Retinal pigment epithelial cell (primary cell): ENCODE measurements around the gene LRRC23.

Source experiments
- DNase-seq: peaks from one replicate; pipeline ENCODE4 v3.0.0-alpha.2; 2010; ENCODE audit warnings: low read depth
- H3K4me3 ChIP-seq: 2 replicates; pipeline ENCODE4 v1.5.1; 2011; ENCODE audit warnings: mild to moderate bottlenecking, low read length, control low read depth, moderate library complexity
- TF ChIP-seq, protein P1 (sequence below): conservative IDR thresholded peaks from 2 replicates; pipeline ENCODE4 v1.5.1; 2011; ENCODE audit warnings: low read depth, low read length, control low read depth, inconsistent platforms

LRRC23 gene

DNA sequence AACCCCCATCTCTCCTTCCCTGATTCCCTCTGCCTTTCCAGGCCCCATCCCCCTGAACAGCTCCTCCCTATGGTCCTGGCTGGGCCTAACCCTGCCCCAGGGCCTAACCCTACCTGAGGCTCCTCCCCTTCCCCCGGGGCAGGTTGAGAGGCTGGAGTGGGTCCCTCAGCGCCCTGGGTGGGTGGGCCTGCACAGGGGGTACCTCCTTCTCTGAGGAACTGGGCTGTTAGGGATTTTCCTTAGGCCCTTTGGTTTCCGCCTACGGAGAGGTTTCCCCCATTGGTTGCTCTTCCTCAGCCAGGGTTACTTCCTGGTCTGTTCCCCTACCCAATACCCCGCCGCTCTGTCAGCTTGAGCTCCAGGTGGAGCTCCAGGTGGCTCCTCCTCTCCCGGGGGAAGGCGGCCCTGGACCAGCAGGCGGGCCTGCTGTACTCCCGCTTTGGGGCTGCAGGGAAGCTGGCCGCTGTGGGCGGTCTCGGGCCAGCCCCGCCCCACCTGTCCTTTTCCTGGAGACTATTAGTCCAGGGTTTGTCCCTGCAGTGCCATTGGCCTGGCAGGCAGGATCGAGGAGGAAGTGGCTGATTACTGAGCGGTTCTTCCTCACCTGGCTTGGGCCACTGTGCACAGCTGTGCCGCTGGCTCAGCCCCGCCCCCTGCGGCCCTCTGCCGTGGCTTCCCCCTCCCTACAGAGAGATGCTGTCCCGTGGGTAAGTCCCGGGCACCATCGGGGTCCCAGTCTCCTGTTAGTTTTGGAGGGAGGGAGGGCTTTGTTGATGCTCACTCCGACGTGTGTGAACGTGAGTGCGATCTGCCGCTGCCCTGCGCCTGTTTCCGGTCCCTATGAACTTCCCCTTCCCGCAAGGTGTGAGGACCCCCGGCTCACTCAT, 41.7 kb downstream of the LRRC23 start:
- TF ChIP-seq, protein P1, sequence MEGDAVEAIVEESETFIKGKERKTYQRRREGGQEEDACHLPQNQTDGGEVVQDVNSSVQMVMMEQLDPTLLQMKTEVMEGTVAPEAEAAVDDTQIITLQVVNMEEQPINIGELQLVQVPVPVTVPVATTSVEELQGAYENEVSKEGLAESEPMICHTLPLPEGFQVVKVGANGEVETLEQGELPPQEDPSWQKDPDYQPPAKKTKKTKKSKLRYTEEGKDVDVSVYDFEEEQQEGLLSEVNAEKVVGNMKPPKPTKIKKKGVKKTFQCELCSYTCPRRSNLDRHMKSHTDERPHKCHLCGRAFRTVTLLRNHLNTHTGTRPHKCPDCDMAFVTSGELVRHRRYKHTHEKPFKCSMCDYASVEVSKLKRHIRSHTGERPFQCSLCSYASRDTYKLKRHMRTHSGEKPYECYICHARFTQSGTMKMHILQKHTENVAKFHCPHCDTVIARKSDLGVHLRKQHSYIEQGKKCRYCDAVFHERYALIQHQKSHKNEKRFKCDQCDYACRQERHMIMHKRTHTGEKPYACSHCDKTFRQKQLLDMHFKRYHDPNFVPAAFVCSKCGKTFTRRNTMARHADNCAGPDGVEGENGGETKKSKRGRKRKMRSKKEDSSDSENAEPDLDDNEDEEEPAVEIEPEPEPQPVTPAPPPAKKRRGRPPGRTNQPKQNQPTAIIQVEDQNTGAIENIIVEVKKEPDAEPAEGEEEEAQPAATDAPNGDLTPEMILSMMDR, result no peak
- DNase-seq, result no peak
- H3K4me3 ChIP-seq, result peak overlapping the region; percentile 57

DNA sequence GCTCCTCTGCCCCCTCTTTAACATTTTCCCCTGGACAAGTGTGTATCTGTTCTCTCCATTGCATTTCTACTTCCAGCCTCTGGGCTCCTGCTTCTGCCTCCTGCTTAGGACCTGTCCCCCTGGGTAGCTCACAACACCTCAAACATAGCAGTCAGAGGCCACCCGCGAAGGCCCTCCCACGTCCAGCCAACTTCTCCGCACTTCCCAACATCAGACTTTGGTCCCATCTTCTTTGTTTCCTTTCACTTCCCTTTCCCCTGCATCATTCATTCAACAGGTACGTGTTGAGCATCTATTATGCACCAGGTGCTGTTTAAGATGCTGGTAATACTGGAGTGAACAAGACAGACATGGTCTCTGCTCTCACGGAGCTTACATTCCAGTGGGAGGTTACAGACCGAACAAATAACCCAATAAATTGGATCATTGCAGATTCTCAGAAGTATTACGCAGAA, 42.3 kb downstream of the LRRC23 start:
- TF ChIP-seq, protein P1, result no peak
- DNase-seq, result no peak
- H3K4me3 ChIP-seq, result peak overlapping the region; percentile 57

DNA sequence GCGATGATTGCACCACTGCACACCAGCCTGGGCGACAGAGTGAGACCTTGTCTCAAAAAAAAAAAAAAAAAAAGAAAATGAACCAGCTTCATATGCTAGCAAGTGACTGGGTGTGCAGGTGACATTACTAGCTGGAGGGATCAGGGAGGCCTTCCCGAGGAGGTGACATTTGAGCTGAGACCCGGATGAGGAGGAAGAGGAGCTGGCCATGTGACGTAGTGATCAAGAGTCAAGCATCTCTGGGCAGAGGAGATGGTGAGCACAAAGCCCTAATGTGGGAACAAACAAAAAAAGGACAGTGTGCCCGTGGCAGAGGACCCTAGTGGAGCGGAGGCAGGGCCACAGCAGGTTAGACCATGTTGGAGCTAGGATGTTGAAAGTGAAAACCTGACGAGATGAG, 43.0 kb downstream of the LRRC23 start:
- H3K4me3 ChIP-seq, result no peak overlapping the region
- no peak for DNase-seq
- TF ChIP-seq, protein P1, result no peak

DNA sequence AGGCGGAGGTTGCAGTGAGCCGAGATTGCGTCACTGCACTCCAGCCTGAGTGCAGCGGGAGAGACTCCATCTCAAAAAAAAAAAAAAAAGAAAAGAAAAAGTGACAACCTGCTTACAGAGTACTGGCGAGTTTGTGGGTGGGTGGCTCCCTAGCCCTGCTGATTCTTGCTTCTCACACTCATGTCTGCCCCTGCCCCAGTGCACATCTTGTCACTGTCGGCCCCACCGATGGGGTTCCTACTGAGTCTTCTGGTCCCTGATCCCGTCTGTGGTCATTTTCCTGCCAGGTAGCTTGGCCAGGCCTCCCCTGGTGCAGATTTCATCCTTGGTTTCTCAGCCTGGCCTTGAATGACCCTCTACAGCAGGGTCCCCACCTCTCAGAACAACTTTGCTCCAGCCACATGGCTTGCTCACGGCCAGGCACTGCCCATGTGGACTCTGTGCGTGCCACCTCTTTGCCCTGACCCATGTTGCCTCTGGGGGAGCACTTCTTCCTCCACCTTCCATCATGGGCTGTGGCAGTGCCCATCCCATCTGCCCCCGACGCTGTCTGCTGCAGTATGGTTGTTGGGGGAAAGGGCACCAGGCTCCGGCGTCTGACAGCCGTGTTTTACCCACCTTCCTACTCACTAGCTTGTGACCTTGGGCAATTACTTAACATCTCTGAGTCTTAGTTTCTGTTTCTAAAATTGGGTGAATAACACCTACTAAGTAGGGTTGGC, 44.4 kb downstream of the LRRC23 start:
- no peak for DNase-seq
- TF ChIP-seq, protein P1, result peak; percentile 20
- no peak overlapping the region for H3K4me3 ChIP-seq

DNA sequence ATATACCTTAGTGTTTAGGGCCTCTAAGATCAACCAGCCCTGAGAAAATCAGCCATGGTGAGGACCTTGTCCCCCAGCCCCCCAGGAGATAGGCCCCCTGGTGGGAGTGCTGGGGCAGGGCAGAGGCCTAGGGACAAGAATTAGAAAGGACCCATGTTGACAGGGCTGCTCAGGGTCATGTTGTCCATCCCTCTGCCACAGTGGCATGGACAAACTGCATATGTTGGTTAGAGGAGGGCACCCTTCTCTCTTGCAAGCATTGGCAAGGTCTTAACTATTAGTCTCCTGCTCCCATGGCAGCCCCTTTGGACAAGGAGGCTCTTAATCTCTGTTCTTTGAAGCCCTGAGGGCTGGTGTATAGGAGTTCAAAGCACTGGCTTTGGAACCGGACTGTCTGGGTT, 45.8 kb downstream of the LRRC23 start:
- no peak overlapping the region for H3K4me3 ChIP-seq
- TF ChIP-seq, protein P1, result peak; percentile 41
- DNase-seq, result no peak

DNA sequence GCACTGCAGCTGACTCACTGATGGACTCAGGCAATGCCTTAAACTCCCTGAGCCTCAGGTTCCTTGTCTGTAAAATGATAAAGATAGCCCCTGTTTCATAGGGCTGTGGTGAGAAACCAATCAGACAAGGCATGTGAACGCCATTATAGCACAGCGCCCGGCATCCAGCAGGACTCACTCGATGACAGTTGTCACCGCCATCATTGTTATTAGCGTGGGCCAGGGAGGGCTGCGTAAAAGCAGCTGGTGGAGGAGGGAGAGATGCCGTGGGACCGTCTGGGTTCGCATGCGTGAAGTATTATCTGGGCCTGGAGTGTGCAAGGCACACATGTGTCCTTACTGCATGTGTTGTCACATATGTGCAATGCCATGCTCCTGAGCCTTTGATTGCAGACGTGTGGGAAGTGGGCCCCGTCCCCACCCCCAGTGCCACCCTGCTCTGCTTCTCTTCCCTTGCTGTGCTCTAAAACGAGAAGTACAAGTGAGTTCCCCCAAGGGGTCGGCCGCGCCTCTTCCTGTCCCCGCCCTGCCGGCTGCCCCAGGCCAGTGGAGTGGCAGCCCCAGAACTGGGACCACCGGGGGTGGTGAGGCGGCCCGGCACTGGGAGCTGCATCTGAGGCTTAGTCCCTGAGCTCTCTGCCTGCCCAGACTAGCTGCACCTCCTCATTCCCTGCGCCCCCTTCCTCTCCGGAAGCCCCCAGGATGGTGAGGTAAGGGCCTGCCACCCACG, 46.4 kb downstream of the LRRC23 start, which contains the start of gene PTPN6:
PTPN6 (plus strand) TSS at position 546 of the 730 bp plus-strand sequence; CDS start at position 703, 157 bp downstream.
- TF ChIP-seq, protein P1, result no peak
- no peak within 1 kb of the TSS for H3K4me3 ChIP-seq
- no peak for DNase-seq
